C4-2B (cell line): ENCODE measurements around the gene EMD.
A peak's percentile ranks its signal among the peaks of the same experiment; 100 is the strongest.

ENCODE experiments used
- H3K27ac ChIP-seq: fragments of 450-650 bp; 2 replicates; pipeline ENCODE4 v1.5.1; 2017
- CTCF ChIP-seq: fragments of 450-650 bp; conservative IDR thresholded peaks from 2 replicates; pipeline ENCODE4 v1.5.1; 2017; ENCODE audit warnings: mild to moderate bottlenecking
- ZFX ChIP-seq: fragments of 450-650 bp; IDR thresholded peaks from 2 replicates; pipeline ENCODE4 v1.6.1; 2017

EMD gene

GRCh38 chrX:154363706-154364439 lies 15.2 kb upstream of the EMD start:
- TF ChIP-seq ZFX = no peak
- TF ChIP-seq CTCF = no peak
- H3K27ac ChIP-seq = no peak overlapping the region

DNA sequence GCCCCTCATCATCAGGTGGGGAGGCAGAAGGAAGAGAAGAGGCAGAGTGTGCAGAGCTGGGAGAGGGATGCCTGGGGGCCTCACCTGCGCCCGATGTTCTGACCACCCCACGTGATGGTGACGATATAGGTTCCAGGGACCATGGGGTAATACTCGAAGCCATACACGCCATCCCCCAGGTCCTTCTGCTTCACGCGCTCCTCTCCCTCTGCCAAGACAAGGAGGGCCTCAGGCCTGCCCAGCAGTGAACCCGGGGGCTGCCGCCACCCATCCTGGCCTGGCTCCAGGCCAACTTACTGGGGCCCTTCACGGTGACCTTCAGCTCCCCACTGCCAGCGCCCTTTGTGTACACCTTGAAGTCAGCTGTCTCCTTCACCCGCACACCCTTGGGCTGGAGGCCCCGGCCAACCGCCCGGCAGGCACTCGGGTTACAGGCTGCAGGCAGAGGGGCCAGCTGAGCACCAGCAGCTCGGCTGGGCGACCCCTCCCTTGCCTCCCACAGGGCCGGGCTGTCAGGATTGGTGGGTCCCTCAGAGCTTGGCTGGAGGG lies 14.0 kb upstream of the EMD start:
- TF ChIP-seq ZFX = no peak
- no peak for TF ChIP-seq CTCF
- no peak overlapping the region for H3K27ac ChIP-seq

GRCh38 chrX:154365997-154366665 lies 13.0 kb upstream of the EMD start:
- H3K27ac ChIP-seq = no peak overlapping the region
- TF ChIP-seq CTCF = no peak
- TF ChIP-seq ZFX = no peak

DNA sequence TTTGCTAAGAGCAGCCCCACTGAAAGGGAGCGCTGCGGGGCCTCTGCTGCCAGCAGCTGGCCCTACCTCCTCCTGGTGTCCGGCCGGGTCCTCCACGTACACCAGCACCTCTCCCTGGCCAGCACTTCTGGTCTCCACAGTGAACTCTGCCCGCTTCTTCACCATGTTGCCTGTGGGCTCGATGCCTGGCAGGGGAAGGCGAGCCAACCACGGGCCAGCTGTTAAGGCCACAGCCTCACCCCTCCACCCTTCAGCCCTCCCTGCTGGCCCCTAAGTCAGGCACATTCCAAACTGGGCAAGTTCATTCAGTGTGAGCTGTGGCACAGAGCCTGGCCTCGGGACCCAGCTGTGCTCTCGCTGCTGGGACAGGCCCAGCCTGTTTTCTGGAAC lies 12.4 kb upstream of the EMD start:
- TF ChIP-seq ZFX = no peak
- TF ChIP-seq CTCF = no peak
- H3K27ac ChIP-seq = no peak overlapping the region

GRCh38 chrX:154367474-154368308 lies 11.4 kb upstream of the EMD start:
- H3K27ac ChIP-seq = no peak overlapping the region
- TF ChIP-seq ZFX = no peak
- no peak for TF ChIP-seq CTCF

GRCh38 chrX:154368630-154369448 lies 10.3 kb upstream of the EMD start:
- 0 out of 2 replicates have a peak overlapping the region, but pooled peaks have one; percentile 16 for H3K27ac ChIP-seq
- TF ChIP-seq ZFX (no peak), CTCF (no peak)
